NCI-H345 treated with DMSO at 0.1 percent for 48 hours (cell line): ENCODE measurements around the gene GIPC2.
A peak's percentile ranks its signal among the peaks of the same experiment; 100 is the strongest.
"Not testable (repeated sequence)": the region's sequence is repeated elsewhere in the genome, so short reads cannot be mapped to it uniquely, and the experiment has no call there.

Experiments used
- DNase-seq: peaks from one replicate; lab custom pipeline; 2025; ENCODE audit not compliant: unreplicated experiment; lab: John Stamatoyannopoulos, UW

The GIPC2 gene

DNA sequence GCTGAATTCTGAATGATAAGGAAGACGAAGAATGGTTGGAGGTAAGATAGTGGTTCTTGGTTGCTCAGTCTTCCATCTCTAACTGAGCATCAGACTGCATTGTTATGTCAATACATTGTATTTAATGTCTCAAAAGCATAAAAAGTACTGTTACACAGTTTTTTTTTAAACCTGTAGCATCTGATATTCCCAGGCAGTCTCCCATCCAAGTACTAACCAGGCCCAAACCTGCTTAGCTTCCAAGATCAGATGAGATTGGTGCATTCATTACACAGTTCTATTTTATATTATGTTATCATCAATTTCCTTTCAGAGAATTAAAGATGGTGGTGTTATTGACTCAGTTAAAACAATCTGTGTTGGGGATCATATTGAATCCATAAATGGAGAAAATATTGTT is 48.9 kb downstream of the GIPC2 start:
- DNase-seq, result no peak

DNA sequence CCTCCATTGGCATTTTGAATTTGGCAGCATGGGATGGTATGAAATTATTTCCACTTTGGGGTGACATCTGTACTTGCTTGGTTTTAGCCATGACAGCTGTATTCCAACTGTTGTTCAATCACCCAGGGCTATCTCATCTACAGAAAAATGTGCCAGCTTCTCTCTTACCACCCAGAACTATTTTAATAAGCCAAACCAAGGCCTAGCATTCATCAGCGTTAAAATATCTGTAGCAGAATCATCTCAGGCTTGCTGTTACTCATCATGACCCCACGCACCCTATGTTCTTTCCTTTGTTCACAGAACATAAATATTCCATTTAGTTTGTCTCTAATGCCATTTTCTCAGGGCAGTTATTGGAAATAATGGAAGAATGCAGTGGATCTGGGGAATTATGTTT is 49.8 kb downstream of the GIPC2 start:
- no peak for DNase-seq

DNA sequence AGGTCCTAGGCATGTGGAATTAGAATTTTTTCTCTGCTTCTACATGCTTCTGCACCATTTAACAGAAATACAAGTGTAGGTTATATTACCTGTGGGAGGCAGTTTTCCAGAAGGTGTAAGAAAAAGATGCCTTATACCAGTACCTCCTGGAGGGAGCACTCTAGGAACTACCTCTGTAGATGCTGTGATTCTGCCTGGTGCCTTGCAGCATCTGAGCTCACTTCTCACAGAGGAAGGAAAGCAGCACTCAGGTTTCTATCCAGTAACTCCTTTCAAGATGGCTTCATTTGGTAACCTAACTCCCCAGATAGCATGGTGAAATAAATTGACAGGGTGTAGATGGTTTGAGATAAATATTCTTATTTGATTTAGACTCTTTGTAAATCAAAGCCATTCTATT is 50.3 kb downstream of the GIPC2 start:
- DNase-seq, result no peak

DNA sequence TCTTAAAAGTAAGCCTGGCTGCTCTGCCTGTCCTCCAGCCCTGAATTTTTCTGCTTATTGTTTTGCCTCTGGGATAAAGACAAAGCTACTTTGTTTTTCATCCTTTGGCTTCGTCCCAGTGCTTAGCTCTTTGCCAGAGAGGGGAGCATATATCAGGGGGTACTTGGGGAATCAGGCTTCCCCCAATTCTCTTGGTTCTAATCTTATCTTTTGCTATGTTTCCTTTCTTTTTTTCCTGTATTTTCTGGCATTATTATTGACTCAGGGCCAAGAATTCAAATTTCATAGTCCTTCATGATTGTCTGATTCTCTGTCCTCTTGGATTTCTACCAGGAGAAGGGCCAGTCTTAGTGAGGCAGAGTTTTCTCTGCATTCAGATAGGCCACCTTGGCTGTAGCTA is 51.2 kb downstream of the GIPC2 start:
- DNase-seq, result no peak

DNA sequence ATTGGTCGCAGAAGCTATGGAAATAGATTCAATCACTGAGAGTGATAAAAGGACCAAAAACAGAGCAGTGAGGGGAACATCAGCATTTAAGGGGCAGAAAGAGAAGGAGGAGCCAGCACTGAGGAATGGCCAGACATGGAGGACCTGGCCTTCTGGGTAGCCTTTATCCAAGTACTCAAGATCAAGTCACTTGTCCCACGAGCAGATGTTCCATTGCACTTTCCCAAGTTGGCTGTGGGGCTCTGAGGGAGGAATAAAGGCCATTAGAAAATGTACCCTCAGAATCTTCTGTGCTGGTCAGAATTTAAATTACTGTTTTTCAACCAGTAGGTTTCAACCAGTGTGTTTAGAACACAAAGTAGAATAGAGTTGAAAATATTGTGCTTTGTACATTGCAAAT is 55.3 kb downstream of the GIPC2 start:
- no peak for DNase-seq

DNA sequence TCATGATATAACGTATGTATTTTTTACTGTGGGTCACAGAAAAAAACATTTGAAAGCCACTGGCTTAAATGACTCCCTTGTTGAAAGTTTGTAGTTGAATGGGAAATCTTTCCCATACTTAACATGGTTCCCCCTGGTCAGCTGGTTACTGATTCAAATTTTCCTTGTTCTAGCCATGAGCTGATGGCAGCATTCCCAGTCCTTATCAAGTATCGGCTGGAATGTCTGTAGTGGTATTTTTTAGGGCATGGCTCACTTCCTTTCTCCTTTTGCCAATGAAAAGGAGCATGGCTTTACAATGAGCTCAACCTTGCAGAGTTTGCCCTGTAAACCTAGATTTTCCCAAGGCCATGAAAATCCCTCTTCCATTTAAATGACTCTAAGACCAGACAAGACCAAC is 55.7 kb downstream of the GIPC2 start:
- no peak for DNase-seq

DNA sequence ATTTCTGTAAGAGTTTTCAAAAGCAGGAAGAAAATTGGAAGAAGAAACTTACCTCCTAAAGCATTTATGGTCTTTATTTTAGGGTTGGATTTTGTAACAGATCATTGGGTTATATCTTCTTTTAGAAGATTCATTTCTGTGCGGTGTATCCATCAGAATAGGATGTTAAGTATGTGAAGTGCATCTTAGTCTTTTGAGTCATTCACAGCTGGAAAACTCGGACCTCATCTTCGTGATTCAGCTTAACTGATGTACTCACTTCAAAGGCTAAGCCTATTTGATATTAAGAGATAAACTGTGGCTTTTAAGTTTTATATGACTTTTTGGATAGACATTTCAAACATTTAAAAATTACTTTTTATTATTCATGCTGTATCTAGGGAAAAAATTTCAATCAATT is 56.3 kb downstream of the GIPC2 start:
- no peak for DNase-seq

DNA sequence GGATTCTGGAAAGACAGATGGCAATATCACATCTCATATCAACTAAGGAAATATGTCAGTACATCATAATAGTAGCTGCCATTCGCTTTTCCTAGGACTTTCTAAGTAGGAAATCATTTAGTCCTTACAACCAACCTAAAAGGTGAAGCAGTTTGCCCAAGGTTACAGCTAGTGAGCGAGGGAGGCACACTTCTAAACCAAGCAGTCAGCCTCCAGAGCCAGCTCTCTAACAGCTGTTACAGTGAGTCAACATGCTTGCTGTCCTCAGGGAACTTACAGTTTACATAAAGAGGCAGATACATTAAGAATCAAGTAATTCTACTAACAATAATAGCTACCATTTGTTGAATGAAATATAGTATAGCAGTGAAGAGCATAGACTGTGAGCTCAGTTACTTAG is 57.1 kb downstream of the GIPC2 start:
- DNase-seq, result no peak

DNA sequence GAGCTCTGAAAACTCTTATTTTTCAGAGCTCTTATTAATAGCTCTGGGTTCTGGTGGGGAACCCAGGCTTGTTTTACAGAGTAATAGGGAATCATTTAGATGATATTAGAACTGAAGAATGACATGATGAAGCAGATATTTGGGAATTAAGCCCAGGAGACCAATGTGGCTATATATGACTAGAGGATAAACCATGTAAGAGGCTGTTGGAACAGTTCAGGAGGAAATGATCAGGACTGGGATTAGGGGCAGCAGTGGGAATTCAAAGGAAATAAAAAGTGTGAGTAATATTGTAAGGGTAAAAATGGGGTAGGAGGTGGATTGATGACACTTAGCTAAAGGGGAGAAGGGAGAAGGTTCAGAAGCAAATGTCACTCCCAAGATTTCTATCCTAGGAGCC is 58.6 kb downstream of the GIPC2 start:
- DNase-seq, result no peak

DNA sequence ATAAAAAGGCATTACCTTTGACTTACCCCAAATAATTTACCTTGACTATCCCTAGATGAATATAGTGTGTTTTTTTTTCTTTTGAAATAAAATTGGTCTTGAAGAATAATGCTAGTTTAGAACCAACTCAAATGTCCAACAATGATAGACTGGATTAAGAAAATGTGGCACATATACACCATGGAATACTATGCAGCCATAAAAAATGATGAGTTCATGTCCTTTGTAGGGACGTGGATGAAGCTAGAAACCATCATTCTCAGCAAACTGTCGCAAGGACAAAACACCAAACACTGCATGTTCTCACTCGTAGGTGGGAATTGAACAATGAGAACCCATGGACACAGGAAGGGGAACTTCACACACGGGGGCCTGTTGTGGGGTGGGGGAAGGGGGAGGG is 63.9 kb downstream of the GIPC2 start:
- not testable (repeated sequence) for DNase-seq

DNA sequence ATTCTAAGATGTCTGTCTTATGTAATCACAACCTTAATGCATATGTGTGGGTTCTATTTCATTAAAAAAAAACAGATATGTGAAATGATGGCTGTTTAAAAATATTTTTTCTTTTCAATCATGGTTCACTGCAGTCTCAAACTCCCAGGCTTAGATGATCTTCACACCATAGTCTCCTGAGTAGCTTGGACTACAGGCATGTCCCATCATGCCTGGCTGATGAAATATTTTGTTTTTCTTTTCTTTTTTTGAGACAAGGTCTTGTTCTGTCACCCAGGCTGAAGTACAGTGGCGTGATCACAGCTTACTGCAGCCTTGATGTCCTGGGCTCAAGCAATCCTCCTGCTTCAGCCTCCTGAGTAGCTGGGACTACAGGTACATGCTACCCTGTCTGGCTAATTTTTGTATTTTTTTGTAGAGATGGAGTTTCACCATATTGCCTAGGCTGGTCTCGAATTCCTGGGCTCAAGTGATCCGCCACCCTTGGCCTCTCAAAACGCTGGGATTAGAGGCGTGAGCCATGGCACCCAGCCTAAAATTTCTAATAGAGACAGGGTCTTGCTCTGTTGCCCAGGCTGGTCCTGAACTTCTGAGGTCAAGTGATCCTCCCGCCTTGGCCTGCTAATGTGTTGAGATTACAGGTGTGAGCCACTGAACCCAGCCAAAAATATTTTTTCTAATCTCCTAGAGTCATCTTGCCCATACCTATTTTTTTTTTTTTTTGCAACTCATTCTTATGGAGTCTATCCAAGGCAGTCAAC is 67.6 kb downstream of the GIPC2 start:
- DNase-seq, result no peak

DNA sequence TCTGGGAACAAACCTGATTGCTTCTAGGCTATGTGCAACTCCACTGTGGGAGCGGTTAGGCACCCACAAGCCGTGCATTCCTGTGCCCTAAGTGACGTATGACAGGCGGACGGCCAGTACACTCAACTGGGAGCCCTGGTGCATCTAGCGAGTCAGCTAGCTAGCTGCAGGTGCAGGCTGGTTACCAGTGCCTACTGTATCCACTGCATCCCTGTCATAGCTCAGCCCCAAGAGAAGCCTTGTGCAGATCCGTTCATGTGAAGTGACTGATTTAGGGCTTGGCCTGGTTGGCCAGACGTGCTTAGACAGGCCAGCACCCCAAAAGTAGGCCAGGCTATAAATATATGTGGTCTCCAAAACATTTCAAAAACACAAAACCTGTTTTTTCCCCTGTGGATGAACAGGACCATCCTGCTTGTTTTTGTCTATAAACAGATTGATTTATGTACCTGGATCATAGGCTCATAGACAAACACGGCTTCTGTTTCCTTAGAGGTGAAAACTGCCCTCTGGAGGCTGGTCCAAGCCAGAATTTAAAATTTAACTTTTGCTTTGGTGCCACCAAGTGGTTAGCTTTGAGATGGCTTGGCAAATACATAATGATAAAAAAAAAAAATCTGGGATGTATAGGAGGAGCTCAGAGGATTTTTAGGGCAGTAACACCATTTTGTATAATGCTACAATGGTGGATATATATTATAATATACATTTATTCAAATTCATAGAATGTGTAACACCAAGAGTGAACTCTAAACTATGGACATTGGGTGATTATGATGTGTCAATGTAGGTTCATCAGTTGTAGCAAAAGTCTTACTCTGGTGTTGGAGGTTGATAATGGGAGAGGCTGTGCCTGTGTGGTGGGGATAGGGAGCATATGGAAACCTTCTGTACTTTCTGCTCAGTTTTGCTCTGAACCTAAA is 68.5 kb downstream of the GIPC2 start:
- peak; percentile 62 for DNase-seq

DNA sequence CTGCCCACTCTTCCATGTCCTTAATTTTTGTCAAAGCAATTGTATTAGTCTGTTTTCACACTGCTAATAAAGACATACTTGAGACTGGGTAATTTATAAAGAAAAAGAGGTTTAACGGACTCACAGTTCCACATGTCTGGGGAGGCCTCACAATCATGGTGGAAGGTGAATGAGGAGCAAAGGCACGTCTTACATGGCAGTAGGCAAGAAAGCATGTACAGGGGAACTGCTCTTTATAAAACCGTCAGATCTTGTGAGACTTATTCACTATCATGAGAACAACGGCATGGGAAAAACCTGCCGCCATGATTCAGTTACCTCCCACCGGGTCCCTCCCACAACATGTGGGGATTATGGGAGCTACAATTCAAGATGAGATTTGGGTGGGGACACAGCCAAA is 74.7 kb downstream of the GIPC2 start:
- not testable (repeated sequence) for DNase-seq

DNA sequence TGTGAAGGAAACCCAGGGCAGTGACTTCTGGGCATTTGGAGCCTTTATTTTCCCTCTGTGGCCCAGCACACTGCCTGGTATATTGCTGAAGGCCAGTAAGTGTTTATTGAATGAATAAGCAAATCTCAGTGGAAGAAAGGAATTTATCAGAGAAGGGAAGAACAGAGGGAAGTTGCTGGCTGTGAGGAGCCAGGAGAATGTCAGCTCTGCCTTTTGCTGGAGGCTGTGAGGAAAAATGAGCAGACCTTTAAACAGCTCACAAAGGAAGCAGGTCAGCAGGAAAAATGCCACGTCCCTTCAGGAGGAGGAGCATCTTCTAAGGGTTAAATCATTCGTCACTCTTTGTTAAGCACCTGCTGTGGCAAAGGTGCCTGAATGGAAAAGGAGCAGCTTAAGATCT is 75.9 kb downstream of the GIPC2 start:
- DNase-seq, result no peak

DNA sequence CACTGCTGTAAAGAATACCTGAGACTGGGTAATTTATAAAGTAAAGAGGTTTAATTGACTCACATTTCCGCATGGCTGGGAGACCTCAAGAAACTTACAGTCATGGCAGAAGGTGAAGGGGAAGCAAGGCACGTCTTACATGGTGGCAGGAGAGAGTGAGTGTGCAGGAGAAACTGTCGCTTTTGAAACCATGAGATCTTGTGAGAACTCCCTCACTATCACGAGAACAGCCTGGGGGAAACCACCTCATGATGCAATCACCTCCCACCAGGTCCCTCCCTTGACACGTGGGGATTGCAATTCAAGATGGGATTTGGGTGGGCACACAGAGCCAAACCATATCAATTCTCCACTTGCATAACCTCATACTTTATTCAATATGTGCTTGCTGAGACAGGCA is 76.6 kb downstream of the GIPC2 start:
- no peak for DNase-seq

DNA sequence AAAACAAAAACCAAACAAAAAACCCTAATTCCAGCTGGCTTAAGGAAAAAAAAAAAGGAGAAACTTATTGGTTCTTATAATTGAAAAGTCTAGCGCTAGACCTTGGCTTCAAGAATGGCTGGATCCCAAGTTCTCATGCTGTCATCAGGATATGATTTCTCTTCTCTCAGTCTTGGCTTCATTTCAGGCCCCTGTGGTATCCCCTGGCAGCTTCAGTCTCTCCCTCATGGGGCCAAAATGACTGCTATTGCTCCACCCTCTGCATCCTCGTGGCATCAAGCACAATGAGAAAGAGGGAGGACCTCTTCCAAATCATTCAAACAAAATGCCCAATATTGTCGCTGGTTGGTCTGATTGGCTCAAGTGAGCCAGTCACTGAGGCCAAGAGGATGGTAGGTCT is 80.7 kb downstream of the GIPC2 start:
- DNase-seq, result no peak

DNA sequence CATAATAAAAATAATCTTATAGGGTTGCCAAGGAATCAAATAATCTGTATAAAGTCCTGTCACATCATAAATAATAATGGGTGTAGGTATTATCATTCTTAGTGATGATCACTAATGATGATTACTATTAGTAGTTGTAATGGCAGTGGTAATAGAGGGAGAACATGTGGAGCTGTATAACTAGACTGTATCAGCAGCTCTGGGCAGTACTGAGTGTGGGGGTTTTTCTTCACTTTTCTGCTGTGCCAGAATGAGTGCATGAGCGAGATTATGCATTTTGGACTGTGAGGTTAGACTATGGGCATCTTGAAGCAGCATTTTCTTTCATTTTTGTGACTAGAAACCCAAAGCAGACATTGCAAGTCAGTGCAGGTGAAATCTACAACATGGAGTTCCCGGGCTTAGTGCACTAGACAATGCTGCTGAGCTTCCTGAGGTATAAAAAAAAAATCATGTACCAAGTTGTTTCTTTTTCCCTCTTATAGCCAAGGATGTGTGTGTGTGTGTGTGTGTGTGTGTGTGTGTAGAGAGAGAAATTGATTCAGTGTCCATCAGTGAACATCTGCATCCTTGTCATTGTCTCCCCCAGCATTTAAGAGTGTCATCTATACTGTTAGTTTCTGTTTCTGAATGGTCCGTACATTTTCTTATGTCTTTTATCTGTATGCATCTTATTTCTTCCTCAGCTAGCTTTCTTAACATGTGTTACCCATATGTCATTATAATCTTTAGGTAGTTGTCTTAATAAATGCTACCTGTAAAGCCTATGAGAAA is 86.6 kb downstream of the GIPC2 start:
- DNase-seq, result no peak

DNA sequence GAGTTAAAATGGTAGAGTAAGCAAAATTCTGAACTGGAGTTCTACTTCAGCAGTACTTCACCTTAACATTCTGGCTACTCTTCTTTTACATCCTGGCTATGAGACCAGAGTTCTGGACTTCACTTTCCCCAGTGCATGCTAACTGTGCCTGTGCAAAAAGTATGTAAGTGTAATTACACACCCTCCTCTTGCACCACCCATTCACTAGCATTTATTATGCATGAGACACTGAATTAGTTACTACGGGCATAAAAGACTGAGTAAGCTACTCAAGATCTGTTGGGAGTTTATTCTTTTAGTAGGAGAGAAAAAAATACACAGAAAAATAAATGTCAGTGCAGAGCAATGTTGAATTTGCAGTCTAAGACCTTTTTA is 87.2 kb downstream of the GIPC2 start:
- DNase-seq, result no peak

DNA sequence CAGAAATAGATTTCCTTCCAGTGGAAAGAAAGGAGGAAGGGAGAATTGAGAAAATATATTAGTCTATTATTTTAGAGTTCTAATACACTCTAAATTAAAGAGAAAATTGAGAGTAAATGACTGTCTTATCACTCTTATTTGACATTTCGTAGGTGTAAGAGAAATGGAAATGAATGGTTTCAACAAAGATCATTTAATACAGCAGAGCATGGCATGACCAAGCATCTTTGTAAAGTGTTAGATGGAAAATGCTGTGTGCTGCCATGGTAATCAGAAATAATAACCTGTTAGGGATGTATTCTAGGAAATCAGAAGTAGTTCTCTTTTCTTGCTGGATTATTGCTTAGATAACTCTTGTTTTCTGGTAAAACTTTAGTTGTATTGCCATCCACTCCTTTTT is 90.9 kb downstream of the GIPC2 start:
- DNase-seq, result no peak

DNA sequence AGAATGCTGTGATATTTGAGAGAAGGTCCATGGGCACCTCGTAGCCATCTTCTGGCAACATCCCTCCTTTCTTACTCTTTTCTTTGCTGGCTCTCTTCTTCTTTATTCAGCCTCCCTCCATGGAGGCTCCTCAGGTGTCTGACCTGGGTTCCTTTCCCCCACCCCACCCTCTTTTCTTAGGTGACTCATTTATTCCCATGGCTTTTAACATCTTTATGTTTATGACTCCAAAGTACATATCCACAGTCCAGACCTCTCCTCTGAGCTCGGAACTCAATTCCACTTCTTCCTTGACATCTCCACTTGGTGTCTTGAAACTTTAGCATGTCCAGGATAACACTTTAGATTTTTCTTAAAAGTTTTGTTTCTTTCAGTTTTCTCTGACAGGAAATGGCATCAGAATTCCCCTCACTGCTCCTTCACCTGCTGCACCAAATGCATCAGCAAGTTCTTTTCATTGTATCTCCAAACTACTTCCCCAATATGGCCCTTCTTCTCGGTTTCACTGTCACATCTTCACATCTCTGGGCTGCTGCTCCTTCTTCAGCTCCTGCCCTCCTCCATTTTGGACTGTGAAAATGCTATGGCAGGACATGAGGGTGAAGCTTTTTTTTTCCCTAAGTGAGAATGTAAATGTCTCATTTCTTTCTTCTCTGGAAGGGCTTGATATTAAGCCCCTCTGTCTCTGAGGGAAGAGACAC is 95.9 kb downstream of the GIPC2 start:
- no peak for DNase-seq

DNA sequence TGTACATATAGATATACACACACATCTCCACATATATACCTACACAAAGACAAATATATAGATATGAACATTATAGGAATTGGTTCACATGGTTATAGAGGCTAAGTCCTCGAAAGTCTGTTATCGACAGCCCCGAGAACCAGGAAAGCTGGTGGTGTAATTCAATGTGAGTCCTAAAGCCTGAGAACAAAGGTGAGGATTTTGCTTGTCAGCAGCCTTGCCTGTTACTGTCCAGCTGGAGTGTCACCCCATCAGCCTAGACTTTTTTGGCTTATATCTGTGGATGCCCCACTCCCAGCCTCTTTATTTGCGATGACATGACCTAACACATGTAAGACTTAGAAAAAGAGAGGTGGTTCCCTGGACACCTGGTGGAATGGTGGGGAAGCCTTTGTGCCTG is 97.0 kb downstream of the GIPC2 start:
- no peak for DNase-seq
